C1 segment of cervical spinal cord (tissue), 14 donors: ENCODE results near the gene ADCY9.
A peak's percentile ranks its signal among the peaks of the same experiment; 100 is the strongest.
"Not testable (repeated sequence)": the region's sequence is repeated elsewhere in the genome, so short reads cannot be mapped to it uniquely, and the experiment has no call there.

Source experiments
- DNase-seq, 14 donors: peaks; one replicate each; lab custom pipeline; 2025; lab: John Stamatoyannopoulos, UW

Gene ADCY9

GRCh38 chr16:3951861-3952736 lies 164.1 kb downstream of the ADCY9 start:
- DNase-seq, result no peak

GRCh38 chr16:3951380-3951779 lies 164.9 kb downstream of the ADCY9 start:
- DNase-seq, result not testable (repeated sequence)

- peak in 1 of 14 donors; percentile 6 for DNase-seq
These were observed 165.7 kb downstream of the ADCY9 start for GRCh38 chr16:3950343-3951193.

GRCh38 chr16:3949946-3950342 lies 166.3 kb downstream of the ADCY9 start:
- DNase-seq, result no peak

GRCh38 chr16:3949287-3949686 lies 167.0 kb downstream of the ADCY9 start:
- DNase-seq, result no peak

GRCh38 chr16:3948378-3948995 lies 167.8 kb downstream of the ADCY9 start:
- no peak for DNase-seq

GRCh38 chr16:3946604-3947180 lies 169.6 kb downstream of the ADCY9 start:
- no peak for DNase-seq

GRCh38 chr16:3945751-3946603 lies 170.3 kb downstream of the ADCY9 start:
- DNase-seq, result no peak

- DNase-seq, result not testable (repeated sequence)
These were observed 171.8 kb downstream of the ADCY9 start for GRCh38 chr16:3944457-3944856.

- not testable (repeated sequence) for DNase-seq
These were observed 174.1 kb downstream of the ADCY9 start for GRCh38 chr16:3942146-3942545.

- peak in 5 of 14 donors; percentile 4 to 23 (median 19) for DNase-seq
These were observed 177.2 kb downstream of the ADCY9 start for GRCh38 chr16:3938843-3939624.

GRCh38 chr16:3938471-3938842 lies 177.8 kb downstream of the ADCY9 start:
- no peak for DNase-seq

- no peak for DNase-seq
These were observed 179.0 kb downstream of the ADCY9 start for GRCh38 chr16:3937066-3937875.

GRCh38 chr16:3935921-3936320 lies 180.3 kb downstream of the ADCY9 start:
- DNase-seq, result no peak

- DNase-seq, result no peak
These were observed 181.6 kb downstream of the ADCY9 start for GRCh38 chr16:3934491-3935181.

- not testable (repeated sequence) for DNase-seq
These were observed 189.1 kb downstream of the ADCY9 start for GRCh38 chr16:3927147-3927546.

- no peak for DNase-seq
These were observed 191.5 kb downstream of the ADCY9 start for GRCh38 chr16:3924763-3925162.

- no peak for DNase-seq
These were observed 194.0 kb downstream of the ADCY9 start for GRCh38 chr16:3922241-3922640.
